Mammary epithelial cell (primary cell): ENCODE data around the gene USP9X.
"Not testable (repeated sequence)": the region's sequence is repeated elsewhere in the genome, so short reads cannot be mapped to it uniquely, and the experiment has no call there.

ENCODE experiments used
- CTCF ChIP-seq, 2 donors: IDR thresholded peaks in 1 of 2; conservative IDR thresholded peaks in 1 of 2; 2 replicates each; pipeline ENCODE4 v1.5.1; 2011 to 2012; ENCODE audit warnings: inconsistent platforms in 2 of 2, low read length in 2 of 2, mild to moderate bottlenecking in 2 of 2, control low read depth in 1 of 2, low read depth in 1 of 2; ENCODE audit not compliant: insufficient read depth in 1 of 2; ENCODE audit errors: extremely low read depth in 1 of 2
- EZH2 ChIP-seq: IDR thresholded peaks from 2 replicates; pipeline ENCODE4 v1.6.1; 2012; ENCODE audit warnings: low read length, inconsistent platforms, borderline replicate concordance

- TF ChIP-seq CTCF (conservative IDR thresholded peaks at IDR 0.05 in 1 of 2, IDR thresholded peaks at IDR 0.05 in 1 of 2; ENCODE audit: extremely low read depth in 1 of 2, insufficient read depth in 1 of 2, low read depth in 1 of 2, low read length in 2 of 2); EZH2: not testable (repeated sequence)
Measured at GRCh38 chrX:41234471-41234870, 149.2 kb downstream of the USP9X start.
